Adrenal gland (tissue), 5 donors: ENCODE measurements around the gene WDFY4.

ENCODE experiments used
- POLR2A ChIP-seq, 2 donors: fragments of 450-650 bp; IDR thresholded peaks; one replicate each; pipeline ENCODE4 v1.6.1; 2017; ENCODE audit warnings: antibody characterized with exemption in 2 of 2, mild to moderate bottlenecking in 2 of 2, moderate library complexity in 1 of 2
- TF ChIP-seq, protein P1 (sequence below), 6 experiments: fragments of 450-650 bp in 4 of 6; fragments of 200-600 bp in 2 of 6; sonication (generic) in 1 of 6; IDR thresholded peaks; 1 replicate in 5 of 6; 2 replicates in 1 of 6; pipeline versions ENCODE4 v1.5.1 to v1.8.0; 2016 to 2021; ENCODE audit warnings: antibody characterized with exemption in 6 of 6, mild to moderate bottlenecking in 2 of 6, moderate library complexity in 1 of 6
- donor health status: DM: no; HTN: no; CAD: no.

- TF ChIP-seq, protein P1, sequence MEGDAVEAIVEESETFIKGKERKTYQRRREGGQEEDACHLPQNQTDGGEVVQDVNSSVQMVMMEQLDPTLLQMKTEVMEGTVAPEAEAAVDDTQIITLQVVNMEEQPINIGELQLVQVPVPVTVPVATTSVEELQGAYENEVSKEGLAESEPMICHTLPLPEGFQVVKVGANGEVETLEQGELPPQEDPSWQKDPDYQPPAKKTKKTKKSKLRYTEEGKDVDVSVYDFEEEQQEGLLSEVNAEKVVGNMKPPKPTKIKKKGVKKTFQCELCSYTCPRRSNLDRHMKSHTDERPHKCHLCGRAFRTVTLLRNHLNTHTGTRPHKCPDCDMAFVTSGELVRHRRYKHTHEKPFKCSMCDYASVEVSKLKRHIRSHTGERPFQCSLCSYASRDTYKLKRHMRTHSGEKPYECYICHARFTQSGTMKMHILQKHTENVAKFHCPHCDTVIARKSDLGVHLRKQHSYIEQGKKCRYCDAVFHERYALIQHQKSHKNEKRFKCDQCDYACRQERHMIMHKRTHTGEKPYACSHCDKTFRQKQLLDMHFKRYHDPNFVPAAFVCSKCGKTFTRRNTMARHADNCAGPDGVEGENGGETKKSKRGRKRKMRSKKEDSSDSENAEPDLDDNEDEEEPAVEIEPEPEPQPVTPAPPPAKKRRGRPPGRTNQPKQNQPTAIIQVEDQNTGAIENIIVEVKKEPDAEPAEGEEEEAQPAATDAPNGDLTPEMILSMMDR (IDR thresholded peaks at IDR 0.05), result no peak
- TF ChIP-seq POLR2A (IDR thresholded peaks at IDR 0.05), result no peak
Observed at GRCh38 chr10:48685731-48686130, 1.1 kb downstream of the WDFY4 start.
